ENCODE results near the gene PLEKHG4B.

Gene PLEKHG4B

GRCh38 chr5:119486-120097 lies 27.6 kb downstream of the PLEKHG4B start:
- DNase-seq (ENCODE audit: low read depth) = no peak
- H3K4me3 ChIP-seq (ENCODE audit: low read length) = no peak overlapping the region
- TF ChIP-seq, protein P1, sequence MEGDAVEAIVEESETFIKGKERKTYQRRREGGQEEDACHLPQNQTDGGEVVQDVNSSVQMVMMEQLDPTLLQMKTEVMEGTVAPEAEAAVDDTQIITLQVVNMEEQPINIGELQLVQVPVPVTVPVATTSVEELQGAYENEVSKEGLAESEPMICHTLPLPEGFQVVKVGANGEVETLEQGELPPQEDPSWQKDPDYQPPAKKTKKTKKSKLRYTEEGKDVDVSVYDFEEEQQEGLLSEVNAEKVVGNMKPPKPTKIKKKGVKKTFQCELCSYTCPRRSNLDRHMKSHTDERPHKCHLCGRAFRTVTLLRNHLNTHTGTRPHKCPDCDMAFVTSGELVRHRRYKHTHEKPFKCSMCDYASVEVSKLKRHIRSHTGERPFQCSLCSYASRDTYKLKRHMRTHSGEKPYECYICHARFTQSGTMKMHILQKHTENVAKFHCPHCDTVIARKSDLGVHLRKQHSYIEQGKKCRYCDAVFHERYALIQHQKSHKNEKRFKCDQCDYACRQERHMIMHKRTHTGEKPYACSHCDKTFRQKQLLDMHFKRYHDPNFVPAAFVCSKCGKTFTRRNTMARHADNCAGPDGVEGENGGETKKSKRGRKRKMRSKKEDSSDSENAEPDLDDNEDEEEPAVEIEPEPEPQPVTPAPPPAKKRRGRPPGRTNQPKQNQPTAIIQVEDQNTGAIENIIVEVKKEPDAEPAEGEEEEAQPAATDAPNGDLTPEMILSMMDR (conservative IDR thresholded peaks at IDR 0.05; ENCODE audit: low read depth, low read length) = no peak

- H3K4me3 ChIP-seq (ENCODE audit: low read length) = no peak overlapping the region
- DNase-seq (ENCODE audit: low read depth) = no peak
- TF ChIP-seq, protein P1 (conservative IDR thresholded peaks at IDR 0.05; ENCODE audit: low read depth, low read length) = no peak
These were observed 29.5 kb downstream of the PLEKHG4B start for GRCh38 chr5:121432-121831.

GRCh38 chr5:125815-126214 lies 33.8 kb downstream of the PLEKHG4B start:
- H3K4me3 ChIP-seq (ENCODE audit: low read length) = no peak overlapping the region
- DNase-seq (ENCODE audit: low read depth) = no peak

DNA sequence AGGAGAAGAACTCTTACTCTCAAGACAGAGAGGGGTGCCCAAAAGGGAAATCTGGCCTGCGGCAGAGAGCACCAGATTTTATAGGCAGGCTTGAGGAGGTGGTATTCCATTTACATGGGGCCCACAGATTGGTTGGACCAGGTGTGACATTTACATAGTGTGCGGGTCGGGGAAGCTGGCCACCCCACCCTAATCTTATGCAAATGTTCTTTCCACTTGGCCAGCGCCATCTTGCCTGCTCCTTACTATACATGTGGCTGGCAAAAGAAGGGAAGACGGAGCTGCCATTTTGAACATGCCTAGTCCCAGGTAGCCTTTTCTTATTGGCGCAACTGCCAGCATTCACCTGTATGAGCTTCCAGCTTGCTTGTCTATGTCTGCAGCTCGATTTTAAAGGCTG lies 34.8 kb downstream of the PLEKHG4B start:
- TF ChIP-seq, protein P1 (conservative IDR thresholded peaks at IDR 0.05; ENCODE audit: low read depth, low read length) = no peak
- no peak overlapping the region for H3K4me3 ChIP-seq (ENCODE audit: low read length)
- no peak for DNase-seq (ENCODE audit: low read depth)

More at GRCh38 chr5:125815-126214, 33.8 kb downstream of the PLEKHG4B start:
- TF ChIP-seq, protein P1 (conservative IDR thresholded peaks at IDR 0.05; ENCODE audit: low read depth, low read length) = no peak

DNA sequence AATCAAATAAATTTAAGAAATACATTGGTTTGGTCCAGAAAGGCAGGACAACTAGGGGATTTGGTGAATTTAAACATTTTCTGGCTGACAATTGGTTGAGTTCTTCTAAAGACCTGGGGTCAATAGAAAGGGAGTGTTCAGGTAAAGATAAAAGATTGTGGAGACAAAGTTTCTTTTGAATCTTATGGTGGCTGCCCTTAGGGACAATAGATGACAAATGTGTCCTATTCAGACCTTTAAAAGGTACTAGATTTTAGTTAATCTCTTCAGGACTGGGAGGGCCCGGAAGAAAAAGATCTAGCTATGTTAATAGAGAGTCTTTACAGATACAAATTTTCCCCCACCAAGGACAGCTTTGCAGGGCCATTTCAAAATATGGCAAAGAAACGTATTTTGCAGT lies 35.9 kb downstream of the PLEKHG4B start:
- DNase-seq (ENCODE audit: low read depth) = no peak
- TF ChIP-seq, protein P1 (conservative IDR thresholded peaks at IDR 0.05; ENCODE audit: low read depth, low read length) = no peak
- H3K4me3 ChIP-seq (ENCODE audit: low read length) = no peak overlapping the region

DNA sequence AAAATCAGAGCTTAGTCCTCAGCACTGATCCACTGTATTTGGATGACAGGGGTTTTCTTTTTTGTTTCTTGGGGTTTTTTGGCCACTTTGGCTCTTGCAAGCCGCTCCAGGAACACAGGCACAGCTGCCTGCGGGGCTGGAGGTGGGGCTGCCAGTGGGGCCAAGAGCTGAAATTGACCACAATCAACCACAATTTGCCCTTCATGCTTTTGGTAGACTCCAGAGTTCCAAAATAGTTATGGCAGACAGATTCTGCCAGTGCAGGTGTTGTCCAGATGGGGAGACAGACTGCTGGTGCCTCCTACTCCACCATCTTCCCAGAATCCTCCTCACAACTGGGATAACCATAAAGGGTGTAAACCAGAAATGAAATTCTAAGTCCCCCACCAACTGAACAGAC lies 36.5 kb downstream of the PLEKHG4B start:
- H3K4me3 ChIP-seq (ENCODE audit: low read length) = no peak overlapping the region
- DNase-seq (ENCODE audit: low read depth) = no peak
- TF ChIP-seq, protein P1 (conservative IDR thresholded peaks at IDR 0.05; ENCODE audit: low read depth, low read length) = no peak

GRCh38 chr5:129148-129547 lies 37.2 kb downstream of the PLEKHG4B start:
- no peak overlapping the region for H3K4me3 ChIP-seq (ENCODE audit: low read length)
- TF ChIP-seq, protein P1 (conservative IDR thresholded peaks at IDR 0.05; ENCODE audit: low read depth, low read length) = no peak
- no peak for DNase-seq (ENCODE audit: low read depth)

Data from retinal pigment epithelial cell (primary cell).